Mesenchymal stem cell (in vitro differentiated cells and primary cell): ENCODE results near the gene STUB1.

ENCODE experiments used
- DNase-seq: peaks from one replicate; pipeline ENCODE4 v3.0.0-alpha.2; 2013
- H2AFZ ChIP-seq: one replicate; pipeline ENCODE4 v1.6.1; 2013; ENCODE audit warnings: low read depth, mild to moderate bottlenecking, control low read depth, inconsistent platforms, low read length, moderate library complexity
- H2AK5ac ChIP-seq: 2 replicates; pipeline ENCODE4 v1.6.1; 2013; ENCODE audit warnings: low read length, moderate library complexity, mild to moderate bottlenecking, inconsistent platforms; ENCODE audit not compliant: severe bottlenecking
- H2BK120ac ChIP-seq: one replicate; pipeline ENCODE4 v1.6.1; 2013; ENCODE audit warnings: low read depth, mild to moderate bottlenecking, inconsistent platforms, low read length, moderate library complexity
- H2BK12ac ChIP-seq, 2 experiments: one replicate each; pipeline ENCODE4 v1.6.1; 2013; ENCODE audit warnings: inconsistent platforms in 2 of 2, low read length in 2 of 2, mild to moderate bottlenecking in 2 of 2, moderate library complexity in 2 of 2, control low read depth in 1 of 2
- H2BK15ac ChIP-seq: one replicate; pipeline ENCODE4 v1.6.1; 2013; ENCODE audit warnings: mild to moderate bottlenecking, low read depth, inconsistent platforms; ENCODE audit not compliant: poor library complexity, severe bottlenecking
- H2BK5ac ChIP-seq: 2 replicates; pipeline ENCODE4 v1.6.1; 2013; ENCODE audit warnings: low read depth, mild to moderate bottlenecking, low read length, control low read depth, inconsistent platforms; ENCODE audit not compliant: poor library complexity, severe bottlenecking
- H3K14ac ChIP-seq, 2 experiments: one replicate each; pipeline ENCODE4 v1.6.1; 2013; ENCODE audit warnings: inconsistent platforms in 2 of 2, low read length in 2 of 2, control low read depth in 1 of 2, mild to moderate bottlenecking in 1 of 2, moderate library complexity in 1 of 2
- H3K18ac ChIP-seq, 2 experiments: one replicate each; pipeline ENCODE4 v1.6.1; 2013; ENCODE audit warnings: inconsistent platforms in 2 of 2, low read length in 2 of 2, control low read depth in 1 of 2, low read depth in 1 of 2, mild to moderate bottlenecking in 1 of 2
- H3K23ac ChIP-seq, 2 experiments: one replicate each; pipeline ENCODE4 v1.6.1; 2013; ENCODE audit warnings: inconsistent platforms in 2 of 2, low read length in 2 of 2, mild to moderate bottlenecking in 2 of 2, moderate library complexity in 2 of 2, control low read depth in 1 of 2
- H3K27ac ChIP-seq: 2 replicates; pipeline ENCODE4 v1.5.1; 2013; ENCODE audit warnings: mild to moderate bottlenecking, moderate library complexity, low read length, control low read depth, inconsistent platforms; ENCODE audit not compliant: poor library complexity, severe bottlenecking
- H3K27me3 ChIP-seq, 2 experiments: 2 replicates each; pipeline versions ENCODE4 v1.6.1 to v1.7.0; 2013; ENCODE audit warnings: low read length in 2 of 2, mild to moderate bottlenecking in 2 of 2, moderate library complexity in 2 of 2, control low read depth in 1 of 2, inconsistent platforms in 1 of 2; ENCODE audit not compliant: control insufficient read depth in 1 of 2, insufficient read depth in 1 of 2
- H3K36me3 ChIP-seq, 2 experiments: 2 replicates each; pipeline versions ENCODE4 v1.6.1 to v1.7.0; 2013; ENCODE audit warnings: low read length in 2 of 2, control low read depth in 1 of 2, inconsistent platforms in 1 of 2, low read depth in 1 of 2, mild to moderate bottlenecking in 1 of 2; ENCODE audit not compliant: insufficient read depth in 2 of 2, control insufficient read depth in 1 of 2
- H3K4ac ChIP-seq, 2 experiments: one replicate each; pipeline ENCODE4 v1.6.1; 2013; ENCODE audit warnings: inconsistent platforms in 2 of 2, low read length in 2 of 2, mild to moderate bottlenecking in 2 of 2, moderate library complexity in 2 of 2, control low read depth in 1 of 2, low read depth in 1 of 2
- H3K4me1 ChIP-seq: 2 replicates; pipeline ENCODE4 v1.6.1; 2013; ENCODE audit warnings: low read depth, low read length, control low read depth; ENCODE audit not compliant: control insufficient read depth, insufficient read depth
- H3K4me2 ChIP-seq: 2 replicates; pipeline ENCODE4 v1.6.1; 2013; ENCODE audit warnings: low read length, mild to moderate bottlenecking, inconsistent platforms; ENCODE audit not compliant: poor library complexity, severe bottlenecking
- H3K4me3 ChIP-seq, 2 experiments: 2 replicates each; pipeline versions ENCODE4 v1.5.1 to v1.7.0; 2013; ENCODE audit warnings: low read length in 2 of 2, mild to moderate bottlenecking in 2 of 2, control low read depth in 1 of 2, low read depth in 1 of 2; ENCODE audit not compliant: insufficient read depth in 1 of 2
- H3K79me1 ChIP-seq: replicated peaks from 2 replicates; pipeline ENCODE4 v1.6.1; 2013; ENCODE audit warnings: mild to moderate bottlenecking, control low read depth, low read length, inconsistent platforms; ENCODE audit not compliant: poor library complexity, severe bottlenecking
- H3K9ac ChIP-seq: 2 replicates; pipeline ENCODE4 v1.7.0; 2013; ENCODE audit warnings: mild to moderate bottlenecking, low read length, moderate library complexity
- H3K9me3 ChIP-seq: 2 replicates; pipeline ENCODE4 v1.7.0; 2013; ENCODE audit warnings: mild to moderate bottlenecking, low read length; ENCODE audit not compliant: control insufficient read depth
- H4K8ac ChIP-seq: one replicate; pipeline ENCODE4 v1.6.1; 2013; ENCODE audit warnings: inconsistent platforms, mild to moderate bottlenecking, low read length, moderate library complexity
- H4K91ac ChIP-seq: one replicate; pipeline ENCODE4 v1.6.1; 2013; ENCODE audit warnings: mild to moderate bottlenecking, low read length, inconsistent platforms
- WGBS: methylation state at CpG from one replicate; pipeline ENCODE4 v1.1.7; 2013; ENCODE audit warnings: mixed read lengths; 5-methylcytosine and 5-hydroxymethylcytosine counted together

The STUB1 gene

GRCh38 chr16:646679-647172 is 33.5 kb upstream of the STUB1 start:
- no peak overlapping the region for H3K4me2 ChIP-seq
- H3K4me3 ChIP-seq = peak overlapping the region in 1 of 2 experiments; percentile 27
- peaks cover 58% of the 10 kb centered on the region for H3K4me1 ChIP-seq
- H3K18ac ChIP-seq = no peak overlapping the region
- peaks cover 0 to 41% of the 10 kb centered on the region in 2 experiments for H3K36me3 ChIP-seq
- no peak overlapping the region for H3K23ac ChIP-seq
- no peak overlapping the region for H2BK5ac ChIP-seq
- H3K27me3 ChIP-seq = no peaks in the 10 kb centered on the region
- H3K4ac ChIP-seq = no peak overlapping the region
- 95% methylated on average over 22 of the region's 22 CpGs for WGBS
- no peak overlapping the region for H3K14ac ChIP-seq
- H2BK120ac ChIP-seq = no peak overlapping the region
- DNase-seq = no peak
- no peak overlapping the region for H3K27ac ChIP-seq
- H3K9me3 ChIP-seq = no peaks in the 10 kb centered on the region
- no peak overlapping the region for H4K91ac ChIP-seq
- no peak overlapping the region for H3K9ac ChIP-seq
- H2AFZ ChIP-seq = no peak overlapping the region
- H4K8ac ChIP-seq = no peak overlapping the region
- peaks cover 42% of the 10 kb centered on the region for H3K79me1 ChIP-seq
- no peak overlapping the region for H2BK12ac ChIP-seq
- no peak overlapping the region for H2AK5ac ChIP-seq
- H2BK15ac ChIP-seq = no peak overlapping the region

DNA sequence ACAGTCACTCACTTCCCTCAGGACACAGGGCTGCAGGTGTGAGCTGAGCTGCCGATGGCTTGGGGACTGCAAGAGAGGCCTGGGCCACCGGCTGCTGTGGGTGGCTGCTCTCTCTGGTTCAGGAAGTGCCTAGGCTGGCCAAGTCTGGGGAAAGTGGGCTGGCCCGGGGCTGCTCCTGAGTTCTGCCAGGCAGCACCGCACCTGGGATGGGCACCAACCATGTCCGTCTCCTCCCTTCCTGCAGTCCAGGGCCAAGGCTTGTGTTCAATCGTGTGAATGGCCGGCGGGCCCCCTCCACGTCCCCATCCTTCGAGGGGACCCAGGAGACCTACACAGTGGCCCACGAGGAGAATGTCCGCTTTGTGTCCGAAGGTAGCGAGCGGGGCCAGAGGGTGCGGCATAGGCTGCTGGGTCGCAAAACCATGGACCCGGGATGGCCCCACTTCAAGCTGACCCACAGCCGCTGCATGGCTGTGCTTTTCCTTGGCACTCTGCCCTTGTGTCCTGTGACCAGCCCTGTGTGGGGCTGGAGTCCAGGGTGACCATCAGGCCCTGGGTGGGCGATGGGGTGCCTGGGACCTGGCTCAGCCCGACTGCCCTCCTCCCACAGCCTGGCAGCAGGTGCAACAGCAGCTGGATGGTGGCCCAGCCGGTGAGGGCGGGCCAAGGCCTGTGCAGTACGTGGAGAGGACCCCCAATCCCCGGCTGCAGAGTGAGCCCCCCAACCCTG is 32.9 kb upstream of the STUB1 start:
- Histone ChIP-seq H2BK12ac (no peak overlapping the region), H3K9me3 (no peaks in the 10 kb centered on the region), H4K8ac (peak overlapping the region; percentile 27), H2AK5ac (no peak overlapping the region), H3K79me1 (peaks cover 42% of the 10 kb centered on the region), H3K4me2 (no peak overlapping the region), H3K36me3 (peaks cover 0 to 47% of the 10 kb centered on the region in 2 experiments), H3K4me1 (peaks cover 52% of the 10 kb centered on the region), H3K4me3 (no peak overlapping the region), H3K23ac (no peak overlapping the region), H3K14ac (no peak overlapping the region), H3K4ac (no peak overlapping the region), H3K27ac (no peak overlapping the region), H3K9ac (no peak overlapping the region), H4K91ac (no peak overlapping the region), H2BK5ac (no peak overlapping the region), H3K18ac (no peak overlapping the region), H2BK15ac (no peak overlapping the region), H2AFZ (no peak overlapping the region), H2BK120ac (no peak overlapping the region), H3K27me3 (no peaks in the 10 kb centered on the region)
- DNase-seq = no peak
- WGBS = 97% methylated on average over 21 of the region's 25 CpGs

DNA sequence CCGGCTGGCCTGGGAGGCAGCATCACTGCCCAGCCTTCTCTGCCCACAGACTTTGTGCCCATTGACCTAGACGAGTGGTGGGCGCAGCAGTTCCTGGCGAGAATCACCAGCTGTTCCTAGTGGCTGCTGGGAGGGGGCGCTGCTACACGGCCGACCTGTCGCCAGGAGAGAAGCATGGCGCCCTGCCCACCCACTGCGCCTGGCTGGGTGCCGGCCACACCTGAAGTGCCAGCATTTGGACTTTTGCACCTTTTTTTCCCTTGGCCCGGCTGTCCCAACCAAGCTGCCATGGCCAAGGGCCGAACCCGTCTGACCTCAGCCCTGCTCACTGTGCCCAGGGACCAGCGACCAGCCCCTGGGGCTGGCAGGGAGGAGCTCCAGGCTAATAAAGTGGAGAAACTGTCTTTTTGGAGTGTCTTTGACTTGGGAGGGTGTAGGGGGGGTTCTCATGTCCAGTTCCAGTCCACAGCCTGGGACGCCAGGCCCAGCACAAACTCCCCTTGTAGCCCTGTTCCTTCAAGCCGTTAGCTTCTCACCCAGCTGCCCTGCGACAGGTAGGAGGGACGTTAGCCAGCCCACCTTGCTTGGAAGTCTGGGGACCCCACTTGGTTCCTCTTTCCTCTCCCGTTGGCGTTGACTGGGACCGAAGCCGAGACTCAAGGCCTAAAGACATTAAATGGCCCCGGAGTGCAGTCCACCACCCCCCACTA is 32.0 kb upstream of the STUB1 start:
- H2BK5ac ChIP-seq = no peak overlapping the region
- H3K27ac ChIP-seq = peak overlapping the region; percentile 32
- peak overlapping the region; percentile 36 for H4K91ac ChIP-seq
- H3K4me1 ChIP-seq = peaks cover 45% of the 10 kb centered on the region
- H3K4ac ChIP-seq = peak overlapping the region; percentile 75 to 94
- H3K27me3 ChIP-seq = no peaks in the 10 kb centered on the region
- peak overlapping the region; percentile 96 for H3K9ac ChIP-seq
- H3K9me3 ChIP-seq = no peaks in the 10 kb centered on the region
- H3K79me1 ChIP-seq = peaks cover 33% of the 10 kb centered on the region
- H4K8ac ChIP-seq = peak overlapping the region; percentile 97
- no peak overlapping the region for H2AFZ ChIP-seq
- H2BK120ac ChIP-seq = peak overlapping the region; percentile 64
- H3K4me2 ChIP-seq = peak overlapping the region; percentile 81
- no peak overlapping the region for H3K14ac ChIP-seq
- peaks cover 5 to 56% of the 10 kb centered on the region in 2 experiments for H3K36me3 ChIP-seq
- H3K23ac ChIP-seq = no peak overlapping the region
- 76% methylated on average over 24 of the region's 24 CpGs for WGBS
- DNase-seq = no peak
- H3K18ac ChIP-seq = peak overlapping the region; percentile 67 to 86
- no peak overlapping the region for H2BK15ac ChIP-seq
- peak overlapping the region; percentile 40 for H2AK5ac ChIP-seq
- H3K4me3 ChIP-seq = peak overlapping the region; percentile 67 to 79
- peak overlapping the region in 1 of 2 experiments; percentile 9 for H2BK12ac ChIP-seq
